BE2C (cell line): ENCODE data around the gene PPP6R3. TPM values are rescaled to one million over a fixed set of nuclear protein-coding genes. Genes with fewer than 3 reads are reported as not detected.

Experiments used
- DNase-seq: peaks from one replicate; pipeline ENCODE4 v3.0.0-alpha.2; 2020
- H3K27me3 ChIP-seq: fragments of 250-450 bp; sonication (Bioruptor Pico); 2 replicates; pipeline ENCODE4 v1.5.1; 2020; ENCODE audit warnings: mild to moderate bottlenecking
- H3K36me3 ChIP-seq: fragments of 250-450 bp; sonication (Bioruptor Pico); 2 replicates; pipeline ENCODE4 v1.5.1; 2020; ENCODE audit warnings: mild to moderate bottlenecking
- H3K4me1 ChIP-seq: fragments of 250-450 bp; sonication (Bioruptor Pico); 2 replicates; pipeline ENCODE4 v1.5.1; 2020
- H3K4me3 ChIP-seq: 2 replicates; pipeline ENCODE4 v1.5.1; 2011; ENCODE audit warnings: low read depth, low read length
- H3K9me3 ChIP-seq: fragments of 250-450 bp; sonication (Bioruptor Pico); 2 replicates; pipeline ENCODE4 v1.5.1; 2020
- CTCF ChIP-seq: IDR thresholded peaks from 2 replicates; pipeline ENCODE4 v1.5.1; 2012; ENCODE audit warnings: mild to moderate bottlenecking, low read depth, low read length
- polyA plus RNA-seq: library from polyadenylated mRNA; unstranded; fragments of >200 nt; gene quantifications from one replicate; pipeline ENCODE4 v1.2.1, GENCODE V29; 2012; ENCODE audit warnings: low read depth, missing spikeins; ENCODE audit not compliant: insufficient read length, insufficient read depth

Gene PPP6R3
- polyA plus RNA-seq, result 107 TPM

GRCh38 chr11:68460741-68461574 lies at the start of gene PPP6R3:
Gene PPP6R3, plus strand, starts transcription at chr11:68460752. Its CDS starts 76,913 bp downstream, at chr11:68537665.
- peaks cover 8% of the 10 kb centered on the region for H3K36me3 ChIP-seq
- no peaks in the 10 kb centered on the region; the same call in 1 of the 2 replicates for H3K4me1 ChIP-seq
- no peaks in the 10 kb centered on the region for H3K27me3 ChIP-seq
- no peak for TF ChIP-seq CTCF
- no peaks in the 10 kb centered on the region for H3K9me3 ChIP-seq
- H3K4me3 ChIP-seq, result peak within 1 kb of the TSS; percentile 93
- DNase-seq, result no peak

- no peaks in the 10 kb centered on the region for H3K9me3 ChIP-seq
- no peaks in the 10 kb centered on the region for H3K27me3 ChIP-seq
- H3K4me1 ChIP-seq, result no peaks in the 10 kb centered on the region
- no peak overlapping the region for H3K4me3 ChIP-seq
- DNase-seq, result no peak
- peaks cover 68% of the 10 kb centered on the region for H3K36me3 ChIP-seq
- TF ChIP-seq CTCF, result no peak
Measured at GRCh38 chr11:68411501-68411991, 49.0 kb upstream of the PPP6R3 start.

- DNase-seq, result no peak
- Histone ChIP-seq H3K9me3 (no peaks in the 10 kb centered on the region), H3K27me3 (no peaks in the 10 kb centered on the region), H3K4me1 (no peaks in the 10 kb centered on the region), H3K36me3 (peaks cover 69% of the 10 kb centered on the region), H3K4me3 (no peak overlapping the region)
- no peak for TF ChIP-seq CTCF
Measured at GRCh38 chr11:68412593-68413475, 47.7 kb upstream of the PPP6R3 start.

DNA sequence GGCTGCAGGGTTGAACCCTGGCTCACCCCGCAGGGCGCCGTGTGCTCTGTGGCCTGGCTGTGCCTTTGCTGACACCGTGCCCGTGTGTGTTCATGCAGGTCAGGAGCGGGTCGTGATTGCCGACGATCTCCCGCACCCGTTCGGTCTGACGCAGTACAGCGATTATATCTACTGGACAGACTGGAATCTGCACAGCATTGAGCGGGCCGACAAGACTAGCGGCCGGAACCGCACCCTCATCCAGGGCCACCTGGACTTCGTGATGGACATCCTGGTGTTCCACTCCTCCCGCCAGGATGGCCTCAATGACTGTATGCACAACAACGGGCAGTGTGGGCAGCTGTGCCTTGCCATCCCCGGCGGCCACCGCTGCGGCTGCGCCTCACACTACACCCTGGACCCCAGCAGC lies 47.0 kb upstream of the PPP6R3 start:
- no peaks in the 10 kb centered on the region for H3K4me1 ChIP-seq
- no peaks in the 10 kb centered on the region for H3K9me3 ChIP-seq
- H3K27me3 ChIP-seq, result no peaks in the 10 kb centered on the region
- DNase-seq, result no peak
- no peak overlapping the region for H3K4me3 ChIP-seq
- no peak for TF ChIP-seq CTCF
- H3K36me3 ChIP-seq, result peaks cover 67% of the 10 kb centered on the region

- Histone ChIP-seq H3K4me1 (no peaks in the 10 kb centered on the region), H3K27me3 (no peaks in the 10 kb centered on the region), H3K36me3 (peaks cover 71% of the 10 kb centered on the region), H3K4me3 (no peak overlapping the region), H3K9me3 (no peaks in the 10 kb centered on the region)
- no peak for DNase-seq
- no peak for TF ChIP-seq CTCF
Measured at GRCh38 chr11:68414496-68415221, 45.9 kb upstream of the PPP6R3 start.
